ENCODE data around the gene C12orf60.

C12orf60 gene

GRCh38 chr12:14836336-14837210, 33.1 kb downstream of the C12orf60 start:
- DNase-seq (ENCODE audit: low read depth), result no peak

GRCh38 chr12:14839262-14839661, 35.8 kb downstream of the C12orf60 start:
- no peak for DNase-seq (ENCODE audit: low read depth)

- no peak for DNase-seq (ENCODE audit: low read depth)
Measured at GRCh38 chr12:14840616-14841015, 37.1 kb downstream of the C12orf60 start.

DNA sequence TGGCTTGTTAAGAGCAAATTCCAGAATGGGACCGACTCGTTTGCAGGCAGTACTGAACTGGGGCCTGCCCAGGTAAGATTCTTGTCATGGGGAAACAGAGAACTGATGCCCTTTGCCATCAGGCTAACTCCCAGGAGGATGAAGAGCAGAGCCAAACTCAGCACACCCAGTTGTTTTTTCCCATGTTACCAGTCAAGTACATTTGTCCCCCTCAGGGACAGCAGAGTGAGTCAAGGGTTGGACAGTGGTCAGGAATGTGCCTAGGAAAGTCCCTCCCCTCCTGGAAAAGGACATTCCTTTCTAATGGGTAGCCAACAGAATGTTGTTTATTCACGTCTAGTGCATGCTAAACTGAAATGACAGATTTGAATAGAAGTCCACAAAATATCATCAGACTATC, 38.3 kb downstream of the C12orf60 start:
- DNase-seq (ENCODE audit: low read depth), result no peak

DNA sequence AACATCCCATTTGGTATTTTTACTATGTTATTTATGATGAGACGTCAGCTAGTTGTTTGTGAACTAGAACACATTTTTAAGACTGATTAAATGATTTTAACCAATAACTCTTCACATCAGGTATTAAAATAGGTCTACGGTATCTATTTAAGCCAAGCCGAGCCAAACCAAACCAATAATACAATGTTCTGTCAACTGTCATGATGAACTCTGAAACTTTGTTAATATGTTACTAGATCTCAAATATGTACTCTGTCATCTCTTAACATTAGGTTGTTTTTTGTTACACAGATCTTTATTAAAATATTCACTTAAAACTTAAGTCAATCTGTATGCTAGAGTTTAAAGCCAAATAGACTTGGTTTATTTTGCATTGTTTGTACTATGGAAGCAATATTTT, 38.8 kb downstream of the C12orf60 start:
- DNase-seq (ENCODE audit: low read depth), result no peak

GRCh38 chr12:14843425-14843887, 40.0 kb downstream of the C12orf60 start, which contains the start of gene ART4:
Gene ART4 (minus strand): TSS chr12:14843526. CDS start chr12:14843113, 413 bp downstream.
- no peak for DNase-seq (ENCODE audit: low read depth)

DNA sequence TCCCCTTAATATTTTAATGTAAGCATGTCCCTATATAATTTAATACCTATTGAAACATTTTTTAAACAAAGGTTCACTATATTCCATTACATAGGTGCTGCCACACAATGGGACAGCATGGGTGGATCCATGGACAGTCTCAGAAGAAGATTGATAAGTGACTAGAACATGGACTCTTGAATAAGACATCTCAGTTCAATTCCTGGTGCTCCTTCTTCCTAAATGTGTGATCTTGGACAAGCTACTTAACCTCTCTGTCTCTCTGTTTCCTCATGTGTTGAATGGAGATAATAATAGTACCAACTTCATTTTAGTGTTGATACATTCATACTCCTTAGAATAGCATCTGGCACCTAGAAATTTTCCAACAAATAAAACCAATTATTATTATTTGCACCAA, 40.9 kb downstream of the C12orf60 start:
- DNase-seq (ENCODE audit: low read depth), result no peak

DNA sequence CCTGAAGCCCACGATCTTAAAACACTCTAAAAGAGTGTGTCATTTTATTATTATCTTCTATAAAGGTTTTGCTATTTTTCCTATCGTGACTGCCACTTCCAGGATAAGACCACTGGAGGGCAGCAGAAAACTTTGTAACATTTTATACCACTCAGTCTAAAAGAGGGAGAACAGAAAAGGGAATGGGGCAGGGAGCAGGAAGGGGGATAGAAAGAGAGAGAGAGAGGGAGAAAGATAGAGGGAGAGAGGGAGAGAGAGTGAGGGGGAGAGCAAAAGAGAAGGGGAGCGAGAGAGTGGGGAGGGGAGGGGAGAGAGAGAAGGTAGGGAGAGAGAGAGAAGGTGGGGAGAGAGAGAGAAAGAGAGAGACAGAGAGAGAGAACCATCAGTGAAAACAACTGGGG, 41.9 kb downstream of the C12orf60 start:
- no peak for DNase-seq (ENCODE audit: low read depth)

DNA sequence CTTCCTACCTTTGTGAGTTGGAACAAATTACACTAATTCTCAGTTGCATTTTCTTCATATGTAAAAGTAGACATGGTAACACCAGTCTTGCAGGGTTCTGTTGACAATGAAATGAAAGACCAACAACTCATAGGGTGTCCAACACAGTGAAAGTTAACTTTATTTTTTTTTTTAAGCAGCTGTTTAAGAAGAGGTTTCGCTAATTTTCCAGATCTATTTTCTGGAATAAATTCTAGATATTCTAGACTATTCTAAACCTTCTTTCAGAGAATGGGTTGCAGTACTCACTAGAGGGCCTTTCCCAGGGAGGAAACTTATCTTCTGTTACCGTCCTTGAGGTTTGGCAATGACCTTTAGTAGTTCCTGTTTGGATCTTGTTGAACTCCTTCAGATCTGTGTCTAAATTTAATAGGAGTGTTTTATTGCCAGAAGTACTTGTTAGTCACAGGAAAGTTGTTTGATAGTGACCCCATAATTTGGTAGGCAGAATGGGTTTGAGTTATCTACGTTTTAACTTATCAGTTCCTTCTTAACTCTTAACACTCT, 42.6 kb downstream of the C12orf60 start:
- no peak for DNase-seq (ENCODE audit: low read depth)

DNA sequence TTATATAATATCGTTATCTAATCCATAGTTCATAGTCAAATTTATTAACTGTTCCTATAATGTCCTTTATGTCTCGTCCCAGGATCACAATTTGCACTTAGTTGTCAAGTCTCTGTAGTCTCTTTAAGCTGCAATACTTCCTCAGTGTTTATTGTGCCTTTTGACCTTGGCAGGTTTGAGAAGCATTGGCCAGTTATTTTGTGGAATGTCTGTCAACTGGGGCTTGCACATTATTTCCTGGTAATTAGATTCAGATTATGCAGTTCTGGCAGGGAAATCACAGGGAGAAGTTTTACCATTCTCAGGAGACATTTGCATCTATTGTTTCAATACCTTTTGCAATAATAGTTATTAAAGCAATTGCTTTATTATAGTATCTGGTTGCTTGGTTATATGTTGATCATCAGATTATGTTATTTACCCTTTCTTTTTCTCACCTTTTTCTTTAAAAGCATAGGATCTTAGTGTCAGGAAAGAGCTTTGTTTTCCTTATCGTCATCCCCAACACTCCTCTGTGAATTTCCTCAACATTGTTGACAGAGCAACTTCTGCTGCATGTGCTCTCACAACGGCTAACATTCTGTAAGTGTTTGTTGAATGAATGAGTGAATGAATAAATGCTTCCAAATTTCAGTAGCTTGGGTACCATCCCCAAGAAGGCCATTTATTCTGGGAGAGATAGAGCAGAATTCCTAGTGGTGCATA, 43.6 kb downstream of the C12orf60 start:
- DNase-seq (ENCODE audit: low read depth), result no peak

DNA sequence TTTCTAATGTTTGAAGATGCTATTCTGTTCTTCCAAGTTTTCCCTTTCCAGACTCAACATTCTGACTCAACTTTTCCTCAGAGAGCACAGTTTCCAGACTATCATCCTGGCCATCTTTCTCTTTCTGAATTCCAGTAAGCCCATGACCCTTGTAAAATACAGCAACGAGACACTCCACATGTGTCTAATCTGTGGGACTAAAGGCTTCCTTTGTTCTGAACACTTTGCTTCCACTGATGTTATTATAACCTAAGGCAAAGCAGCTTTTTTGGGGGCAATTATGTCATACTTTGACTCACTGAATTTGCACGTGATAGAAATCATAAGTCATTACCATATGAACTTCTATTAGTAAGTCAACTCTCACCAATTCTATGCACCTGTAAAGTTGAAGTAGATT, 46.2 kb downstream of the C12orf60 start:
- DNase-seq (ENCODE audit: low read depth), result no peak

DNA sequence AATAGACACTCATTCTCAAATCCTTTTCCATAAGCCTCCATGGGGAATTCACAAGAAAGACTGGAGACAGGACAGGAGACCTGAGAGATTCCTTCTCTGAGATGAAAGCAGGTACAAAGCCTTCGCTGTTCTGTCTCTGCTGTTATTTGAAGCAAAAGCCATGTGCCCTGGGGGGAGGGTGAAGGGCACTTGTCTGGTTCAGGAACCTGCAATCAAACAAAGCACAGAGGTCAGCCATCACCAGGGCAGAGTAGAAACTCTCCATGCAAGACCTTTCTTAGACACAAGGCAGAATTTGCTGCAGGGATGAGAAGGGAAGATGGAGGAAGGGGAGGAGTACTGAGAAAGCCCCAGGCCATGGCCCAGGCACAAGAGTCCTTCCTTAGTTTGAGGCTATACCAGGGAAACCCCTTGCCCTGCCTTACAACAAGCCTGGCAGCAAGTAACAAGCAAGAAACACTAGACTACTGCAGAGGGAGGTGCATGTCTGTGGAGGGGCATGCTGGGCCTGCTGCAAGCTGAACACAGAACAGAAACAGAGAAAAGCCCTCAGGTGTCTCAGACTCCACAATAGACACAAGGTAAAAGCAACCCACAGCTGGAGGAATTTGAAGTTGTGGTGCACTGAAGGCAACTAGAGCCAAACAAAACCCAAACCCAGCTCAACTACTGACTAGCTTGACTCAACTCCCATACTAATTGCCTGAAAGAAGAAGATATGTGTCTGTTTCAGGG, 47.6 kb downstream of the C12orf60 start:
- no peak for DNase-seq (ENCODE audit: low read depth)

DNA sequence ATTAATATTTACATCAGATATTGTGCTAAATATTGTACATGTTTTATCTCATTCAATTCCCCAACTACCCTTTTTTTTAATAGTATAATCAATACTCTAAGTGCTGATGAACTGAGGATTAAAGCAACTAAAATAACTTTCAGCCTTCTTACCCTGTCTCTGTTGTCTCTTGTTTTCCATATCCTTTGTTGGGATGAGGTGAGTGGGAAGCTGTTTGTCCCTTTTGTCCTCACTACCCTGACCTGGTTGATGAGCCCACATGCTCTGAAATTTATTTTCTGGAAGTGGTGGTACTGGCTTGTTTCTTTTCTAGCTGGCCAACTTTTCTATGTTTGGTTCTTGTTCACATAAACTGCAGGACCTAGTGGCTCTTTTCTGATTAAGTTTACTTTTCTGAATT, 49.4 kb downstream of the C12orf60 start:
- no peak for DNase-seq (ENCODE audit: low read depth)

DNA sequence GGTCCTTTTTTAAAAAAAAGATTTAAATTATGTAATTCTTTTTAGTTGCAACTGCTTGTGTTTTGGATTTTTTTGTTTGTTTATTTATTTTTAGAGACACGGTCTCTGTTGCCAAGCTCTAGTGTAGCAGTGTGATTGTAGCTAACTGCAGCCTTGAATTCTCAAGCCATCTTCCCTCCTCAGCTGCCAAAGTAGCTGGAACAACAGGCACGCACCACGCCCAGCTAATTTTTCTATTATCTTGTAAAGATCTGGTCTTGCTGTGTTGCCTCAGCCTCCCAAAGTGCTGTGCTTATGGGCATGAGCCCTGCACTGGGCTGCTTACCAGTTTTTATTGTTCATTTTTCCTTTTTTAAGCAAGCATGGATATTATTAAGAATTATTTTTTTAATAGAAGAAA, 50.5 kb downstream of the C12orf60 start:
- DNase-seq (ENCODE audit: low read depth), result no peak

DNA sequence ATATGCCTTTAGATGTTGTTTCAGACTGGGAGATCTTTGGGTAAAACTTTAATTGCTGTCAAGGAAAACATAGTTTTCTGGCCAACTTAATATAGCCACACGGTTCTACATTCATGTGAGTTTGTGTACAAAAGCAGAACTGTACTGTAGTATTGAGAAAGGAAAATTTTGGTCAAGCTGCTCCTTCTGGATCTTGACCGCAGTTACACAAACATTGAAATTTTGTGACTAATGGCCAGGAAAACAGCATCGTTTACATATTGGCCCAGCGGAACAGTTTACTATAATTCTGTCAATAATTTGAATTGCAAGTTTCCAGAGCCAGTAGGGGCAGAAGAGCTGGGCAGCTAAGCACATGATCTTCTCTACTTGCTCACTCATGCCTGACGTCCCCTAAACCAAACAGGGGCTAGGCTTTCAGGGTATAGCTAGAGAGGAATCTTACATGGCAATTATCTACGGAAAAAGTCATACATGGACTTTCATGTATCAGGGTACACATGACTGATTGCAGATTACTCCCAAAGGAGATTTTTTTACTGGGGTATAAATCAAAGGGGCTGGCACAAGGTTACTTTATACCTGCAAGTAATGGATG, 51.2 kb downstream of the C12orf60 start:
- DNase-seq (ENCODE audit: low read depth), result no peak

DNA sequence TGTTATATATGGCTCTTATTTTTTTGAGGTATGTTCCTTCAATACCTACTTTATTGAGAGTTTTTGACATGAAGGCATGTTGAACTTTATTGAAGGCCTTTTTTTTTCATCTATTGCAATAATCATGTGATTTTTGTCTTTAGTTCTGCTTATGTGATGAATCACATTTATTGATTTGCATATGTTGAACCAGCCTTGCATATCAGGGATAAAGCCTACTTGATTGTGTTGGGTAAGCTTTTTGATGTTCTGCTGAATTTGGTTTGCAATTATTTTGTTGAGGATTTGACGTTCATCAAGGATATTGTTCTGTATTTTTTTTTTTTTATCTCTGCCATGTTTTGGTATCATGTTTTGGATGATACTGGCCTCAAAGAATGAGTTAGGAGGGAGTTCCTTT, 55.0 kb downstream of the C12orf60 start:
- DNase-seq (ENCODE audit: low read depth), result no peak

DNA sequence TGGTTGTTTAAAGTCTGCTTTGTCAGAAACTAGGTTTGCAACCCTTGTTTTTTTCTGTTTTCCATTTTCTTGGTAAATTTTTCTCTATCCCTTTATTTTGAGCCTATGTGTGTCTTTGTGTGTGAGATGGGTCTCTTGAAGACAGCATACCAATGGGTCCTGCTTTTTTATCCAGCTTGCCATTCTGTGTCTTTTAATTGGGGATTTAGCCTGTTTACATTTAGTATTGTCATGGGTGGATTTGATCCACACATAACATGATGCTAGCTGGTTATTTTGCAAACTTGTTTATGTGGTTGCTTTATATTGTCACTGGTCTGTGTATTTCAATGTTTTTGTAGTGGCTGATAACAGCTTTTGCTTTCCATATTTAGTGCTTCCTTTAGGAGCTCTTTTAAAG, 57.0 kb downstream of the C12orf60 start:
- no peak for DNase-seq (ENCODE audit: low read depth)

DNA sequence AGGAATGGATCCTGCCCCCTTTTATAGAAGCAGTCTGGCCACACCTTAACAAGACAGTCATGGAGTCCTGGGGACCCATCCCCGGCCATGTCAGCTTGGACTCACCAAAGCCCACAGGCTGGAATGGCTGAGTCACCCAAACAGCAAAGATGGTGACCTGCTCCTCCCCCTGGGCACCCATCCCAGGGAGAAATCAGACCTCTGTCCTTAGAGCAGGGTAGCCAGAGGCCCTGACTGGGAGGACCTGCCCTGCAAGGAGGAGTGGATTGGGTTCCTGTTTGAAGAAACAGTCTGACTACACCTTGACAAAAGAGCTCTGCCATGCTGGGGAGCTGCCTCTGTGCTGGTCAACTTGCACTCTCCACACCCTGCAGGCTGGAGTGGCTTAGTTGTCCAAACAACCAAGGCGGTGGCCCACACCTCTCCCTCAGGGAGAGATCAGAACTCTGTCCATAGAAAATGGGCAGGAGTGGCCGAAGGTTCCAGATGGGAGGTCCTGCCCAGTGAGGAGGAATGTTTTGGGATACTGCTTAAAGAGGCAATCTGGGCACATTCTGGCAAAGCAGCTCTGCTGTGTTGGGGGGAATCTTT, 65.5 kb downstream of the C12orf60 start:
- no peak for DNase-seq (ENCODE audit: low read depth)

- no peak for DNase-seq (ENCODE audit: low read depth)
Measured at GRCh38 chr12:14871247-14871646, 67.8 kb downstream of the C12orf60 start.

DNA sequence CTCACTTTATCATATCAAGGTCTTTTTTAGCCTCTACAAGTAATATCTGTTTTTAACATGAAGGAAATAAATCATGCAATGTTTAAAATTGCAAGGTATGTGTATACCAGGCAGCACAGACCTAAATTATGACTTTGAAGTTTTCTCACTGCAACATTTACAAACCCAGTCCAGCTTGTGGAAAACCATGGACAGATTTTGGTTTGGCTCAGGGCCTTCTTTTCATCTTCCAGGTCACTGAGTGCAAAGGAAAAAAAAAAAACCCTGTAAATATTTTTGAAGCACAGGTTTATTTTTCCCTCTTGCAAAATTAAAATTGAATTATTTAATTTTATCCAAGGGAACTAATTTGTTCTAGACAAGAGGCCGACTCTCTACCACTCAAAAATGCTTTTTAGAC, 68.4 kb downstream of the C12orf60 start:
- no peak for DNase-seq (ENCODE audit: low read depth)

- DNase-seq (ENCODE audit: low read depth), result no peak
Measured at GRCh38 chr12:14873440-14874185, 70.1 kb downstream of the C12orf60 start.
